ENCODE measurements around the gene ST8SIA4.

ST8SIA4 gene

GRCh38 chr5:100779669-100780375 is 123.3 kb downstream of the ST8SIA4 start:
- DNase-seq (ENCODE audit: low read depth in 2 of 2): no peak

DNA sequence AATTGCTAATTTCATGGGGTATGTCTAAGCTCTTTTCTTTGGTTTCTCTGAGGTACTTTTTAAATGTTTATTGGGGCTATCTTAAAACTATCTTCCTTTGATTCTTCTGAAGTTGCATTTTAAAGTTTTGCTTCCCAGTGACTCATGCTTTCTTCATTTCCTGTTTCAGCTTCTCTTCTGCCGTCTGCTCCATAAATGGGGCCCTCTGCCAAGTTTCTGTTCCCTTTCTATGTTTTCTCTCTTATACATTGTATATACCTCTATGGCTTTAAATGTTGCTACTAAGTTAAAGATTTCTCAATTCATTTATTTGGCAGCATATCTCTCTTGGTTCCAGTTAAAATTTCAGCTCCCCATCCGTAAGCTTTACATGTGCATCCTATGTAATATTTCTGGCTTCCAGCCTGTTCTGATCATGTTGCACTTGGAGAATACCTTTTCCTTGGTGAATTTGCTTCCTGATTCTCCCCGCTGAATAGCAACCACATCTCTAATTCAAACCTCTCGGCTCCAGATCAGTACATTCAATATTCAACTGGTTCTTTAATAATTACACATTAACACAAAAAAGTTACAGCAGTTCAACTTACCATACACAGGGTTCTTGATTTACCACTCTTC is 125.3 kb downstream of the ST8SIA4 start:
- DNase-seq (ENCODE audit: low read depth in 2 of 2): no peak

- DNase-seq (ENCODE audit: low read depth in 2 of 2): no peak
These were observed 127.6 kb downstream of the ST8SIA4 start for GRCh38 chr5:100775533-100775855.

GRCh38 chr5:100772548-100772947 is 130.5 kb downstream of the ST8SIA4 start:
- no peak for DNase-seq (ENCODE audit: low read depth in 2 of 2)

DNA sequence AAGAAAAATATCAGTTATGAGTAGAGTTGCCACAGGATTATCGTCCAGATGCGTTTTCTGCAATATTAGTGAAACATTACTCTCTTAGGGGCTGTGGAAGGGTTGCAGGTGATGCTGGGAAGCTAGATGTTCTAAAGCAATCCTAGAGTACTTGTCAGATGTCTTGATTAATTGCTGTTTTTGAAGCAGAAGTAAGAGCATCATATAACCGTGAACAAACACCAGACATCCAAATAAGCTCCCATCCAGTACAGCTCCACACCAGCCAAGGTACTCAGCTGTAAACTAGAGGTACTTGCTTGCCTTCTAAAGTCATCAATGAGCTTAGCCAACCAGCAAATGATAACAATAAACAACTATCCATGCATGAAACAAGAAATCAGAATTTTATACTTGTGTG is 131.1 kb downstream of the ST8SIA4 start:
- no peak for DNase-seq (ENCODE audit: low read depth in 2 of 2)

GRCh38 chr5:100771181-100771580 is 131.9 kb downstream of the ST8SIA4 start:
- no peak for DNase-seq (ENCODE audit: low read depth in 2 of 2)

DNA sequence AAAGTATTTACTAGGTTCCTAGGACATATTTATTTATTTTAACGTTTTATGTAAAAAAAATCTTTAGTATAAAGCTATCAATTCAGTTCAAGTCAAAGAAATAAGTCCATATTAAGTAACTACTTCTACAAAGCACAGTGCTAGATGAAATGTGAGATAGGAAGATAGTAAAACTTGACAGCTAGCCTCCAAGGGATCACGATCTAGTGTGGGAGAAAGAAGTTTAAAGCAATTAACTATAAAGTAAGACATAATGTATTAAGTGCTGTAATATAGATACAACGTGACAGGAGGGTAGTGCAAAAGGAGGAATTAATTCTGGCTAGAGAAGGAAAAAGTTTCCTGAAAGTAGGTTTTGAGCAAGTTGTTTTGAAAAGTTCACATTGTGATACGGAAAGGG is 134.9 kb downstream of the ST8SIA4 start:
- no peak for DNase-seq (ENCODE audit: low read depth in 2 of 2)

- no peak for DNase-seq (ENCODE audit: low read depth in 2 of 2)
These were observed 140.1 kb downstream of the ST8SIA4 start for GRCh38 chr5:100762995-100763394.

- no peak for DNase-seq (ENCODE audit: low read depth in 2 of 2)
These were observed 141.0 kb downstream of the ST8SIA4 start for GRCh38 chr5:100762108-100762507.

DNA sequence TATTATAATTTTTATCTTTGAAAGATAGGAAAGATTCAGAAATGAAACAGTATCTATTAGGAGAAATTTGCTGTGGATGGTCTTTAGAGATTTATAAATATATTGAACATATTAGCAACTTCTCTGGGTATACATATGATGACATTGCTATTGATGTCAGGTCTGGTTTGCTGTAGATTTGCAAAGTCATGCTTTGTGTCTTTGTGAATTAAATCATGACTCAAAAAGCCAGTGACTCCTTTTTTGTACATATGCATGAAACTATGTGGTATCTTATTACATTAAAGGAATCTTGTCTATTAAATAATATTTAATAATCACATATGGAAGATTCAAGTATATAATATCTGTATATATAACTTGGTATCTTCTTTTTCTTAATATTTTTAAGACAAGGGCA is 141.9 kb downstream of the ST8SIA4 start:
- DNase-seq (ENCODE audit: low read depth in 2 of 2): no peak

GRCh38 chr5:100760688-100761087 is 142.4 kb downstream of the ST8SIA4 start:
- DNase-seq (ENCODE audit: low read depth in 2 of 2): no peak

DNA sequence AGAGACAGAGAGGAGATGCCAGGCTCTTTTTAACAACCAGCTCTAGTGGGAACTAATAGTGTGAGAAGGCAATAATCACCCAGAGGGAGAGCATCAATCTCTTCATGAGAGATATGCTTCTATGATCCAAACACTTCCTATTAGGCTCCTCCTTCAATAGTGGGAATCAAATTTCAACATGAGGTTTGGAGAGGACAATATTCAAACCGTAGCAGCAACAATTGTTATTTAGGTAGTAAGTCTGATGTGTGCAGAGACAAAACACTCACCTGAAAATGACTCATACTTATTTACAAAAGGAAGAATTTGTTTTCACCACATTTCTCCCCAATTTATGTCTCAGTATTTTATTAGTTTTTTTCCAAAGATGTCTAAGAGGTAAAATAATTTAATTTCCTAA is 144.3 kb downstream of the ST8SIA4 start:
- DNase-seq (ENCODE audit: low read depth in 2 of 2): no peak

DNA sequence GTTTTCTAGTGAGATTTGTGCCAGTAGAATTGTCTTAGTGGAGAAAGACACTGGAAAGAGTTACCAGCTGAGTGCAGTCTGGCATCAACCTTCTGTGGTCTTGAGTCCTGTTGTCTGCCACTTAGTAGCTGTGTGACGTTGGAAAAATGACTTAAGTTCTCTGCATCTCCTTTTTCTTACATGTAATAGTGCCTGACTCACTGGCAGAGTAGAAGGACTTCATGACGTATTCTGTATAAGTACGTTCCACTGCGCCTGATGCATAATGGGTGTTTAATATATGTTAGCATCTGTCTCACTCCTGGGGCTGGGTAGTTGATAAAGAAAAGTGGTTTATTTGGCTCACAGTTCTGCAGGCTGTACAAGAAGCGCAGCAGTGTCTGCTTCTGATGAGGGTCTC is 144.8 kb downstream of the ST8SIA4 start:
- DNase-seq (ENCODE audit: low read depth in 2 of 2): no peak

DNA sequence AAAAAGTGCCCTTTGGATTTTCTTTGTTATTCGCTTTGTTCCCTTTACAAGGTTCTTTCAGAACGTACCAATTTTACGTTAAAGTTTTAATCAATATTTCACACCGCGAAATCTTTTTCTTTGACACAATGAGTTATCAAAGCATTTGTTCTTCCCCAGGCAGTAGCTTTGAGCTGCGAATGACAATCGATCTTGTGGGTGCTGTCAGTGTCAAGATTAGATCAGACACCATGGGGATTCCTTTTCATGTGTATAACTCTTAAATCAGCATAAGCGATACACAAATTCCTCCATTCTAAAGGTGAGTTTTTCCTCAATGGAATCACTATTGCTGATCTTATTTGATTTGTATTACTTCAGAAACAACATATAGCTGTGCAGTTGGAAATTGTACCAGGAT is 145.5 kb downstream of the ST8SIA4 start:
- DNase-seq (ENCODE audit: low read depth in 2 of 2): no peak
